Activated CD4-positive, alpha-beta T cell treated with anti-CD3 and anti-CD28 coated beads, Interleukin-2, amount 10 ng/mL, durations not matched to agents 7 days and 5 days (primary cell): Measurements from ENCODE around the gene NDOR1. TPM values are rescaled to one million over a fixed set of nuclear protein-coding genes. Genes with fewer than 3 reads are reported as not detected.
A peak's percentile ranks its signal among the peaks of the same experiment; 100 is the strongest.

Experiments used
- CTCF ChIA-PET: fragments of 350-600 bp; sonication (Branson Sonifier 250); formaldehyde crosslinking; loops from one replicate; lab custom pipeline; 2021; ENCODE audit warnings: antibody characterized with exemption; lab: Charles Lee
- POLR2A ChIA-PET: fragments of 350-600 bp; sonication (Branson Sonifier 250); formaldehyde crosslinking; loops from one replicate; lab custom pipeline; 2021; ENCODE audit warnings: antibody characterized with exemption; lab: Charles Lee
- DNase-seq: peaks from one replicate; pipeline ENCODE4 v3.0.0-alpha.2; 2020
- H3K27ac Mint-ChIP-seq: one replicate; pipeline ENCODE4 v1.8.0; 2021; ENCODE audit warnings: mild to moderate bottlenecking, moderate library complexity, mixed read lengths
- H3K27me3 Mint-ChIP-seq: one replicate; pipeline ENCODE4 v1.8.0; 2021; ENCODE audit warnings: mixed read lengths
- H3K36me3 Mint-ChIP-seq: one replicate; pipeline ENCODE4 v1.8.0; 2021; ENCODE audit warnings: low read depth, mixed read lengths
- H3K4me1 Mint-ChIP-seq: one replicate; pipeline ENCODE4 v1.8.0; 2021; ENCODE audit warnings: mixed read lengths
- H3K4me3 Mint-ChIP-seq: one replicate; pipeline ENCODE4 v1.8.0; 2021; ENCODE audit warnings: mild to moderate bottlenecking, moderate library complexity, mixed read lengths
- H3K9me3 Mint-ChIP-seq: one replicate; pipeline ENCODE4 v1.8.0; 2021; ENCODE audit warnings: mixed read lengths
- total RNA-seq, 2 experiments: library from RNA; stranded (reverse); gene quantifications; one replicate each; pipeline ENCODE4 v1.2.3, GENCODE V29; 2021

The NDOR1 gene
- total RNA-seq, 2 experiments from 2014 or later: 38.4 to 44.2 TPM

- no peak for DNase-seq
- Mint-ChIP-seq H3K36me3 (no peaks in the 10 kb centered on the region), H3K9me3 (no peaks in the 10 kb centered on the region), H3K27me3 (no peaks in the 10 kb centered on the region), H3K4me3 (peak within 1 kb of the TSS; percentile 73), H3K4me1 (peaks cover 18% of the 10 kb centered on the region), H3K27ac (peak within 1 kb of the TSS; percentile 84)
- ChIA-PET CTCF (interaction anchor here (0.5 to 6.0 kb wide), 9 partner anchors 16 to 187 kb away, joined by 3 to 65 read pairs (median 3); partner anchors contain the start of gene TUBB4B), POLR2A (interaction anchor here (1.0 to 1.2 kb wide), 3 partner anchors 18 to 127 kb away, joined by 3 read pairs; partner anchors contain the start of genes TPRN and TUBB4B)
Measured at GRCh38 chr9:137222190-137223077, 16.9 kb downstream of the NDOR1 start, which contains the start of gene RNF208. Gene RNF208, minus strand, starts transcription at chr9:137222240. Its CDS starts 1,028 bp downstream, at chr9:137221212.

- Mint-ChIP-seq H3K27ac (peak overlapping the region; percentile 84), H3K4me1 (peaks cover 21% of the 10 kb centered on the region), H3K27me3 (peaks cover 2% of the 10 kb centered on the region), H3K36me3 (no peaks in the 10 kb centered on the region), H3K9me3 (no peaks in the 10 kb centered on the region), H3K4me3 (peak overlapping the region; percentile 73)
- ChIA-PET CTCF (interaction anchor here (0.5 to 6.0 kb wide), 10 partner anchors 15 to 1127 kb away, joined by 3 to 65 read pairs (median 4); partner anchors contain the start of gene TUBB4B), POLR2A (interaction anchor here (1.0 to 1.2 kb wide), 3 partner anchors 17 to 128 kb away, joined by 3 read pairs; partner anchors contain the start of genes TPRN and TUBB4B)
- peak; percentile 99 for DNase-seq
Measured at GRCh38 chr9:137223078-137223970, 17.8 kb downstream of the NDOR1 start.

- ChIA-PET CTCF (interaction anchor here (0.9 to 6.0 kb wide), 4 partner anchors 13 to 129 kb away, joined by 3 to 65 read pairs (median 6); partner anchors contain the start of gene TUBB4B), POLR2A (no interaction called here)
- peak within 1 kb of the TSS; percentile 84 for H3K27ac Mint-ChIP-seq
- H3K9me3 Mint-ChIP-seq: no peaks in the 10 kb centered on the region
- H3K27me3 Mint-ChIP-seq: peaks cover 2% of the 10 kb centered on the region
- H3K36me3 Mint-ChIP-seq: no peaks in the 10 kb centered on the region
- peak within 1 kb of the TSS; percentile 73 for H3K4me3 Mint-ChIP-seq
- DNase-seq: peak; percentile 36
- H3K4me1 Mint-ChIP-seq: peaks cover 21% of the 10 kb centered on the region
Measured at GRCh38 chr9:137224830-137225694, 19.6 kb downstream of the NDOR1 start, which contains the start of gene CYSRT1. Gene CYSRT1, plus strand, starts transcription at chr9:137225174. Its CDS starts 448 bp downstream, at chr9:137225622.

- Mint-ChIP-seq H3K36me3 (no peaks in the 10 kb centered on the region), H3K4me1 (peaks cover 20% of the 10 kb centered on the region), H3K27ac (peak overlapping the region; percentile 36), H3K9me3 (no peaks in the 10 kb centered on the region), H3K27me3 (peaks cover 2% of the 10 kb centered on the region), H3K4me3 (no peak overlapping the region)
- no peak for DNase-seq
- POLR2A ChIA-PET: no interaction called here
- CTCF ChIA-PET: interaction anchor here (1.0 to 6.0 kb wide), 3 partner anchors 12 to 179 kb away, joined by 3 to 65 read pairs (median 3); partner anchors contain the start of gene TUBB4B
Measured at GRCh38 chr9:137225699-137226331, 20.3 kb downstream of the NDOR1 start.

GRCh38 chr9:137226338-137227053 is 21.0 kb downstream of the NDOR1 start:
- Mint-ChIP-seq H3K36me3 (no peaks in the 10 kb centered on the region), H3K4me1 (peaks cover 19% of the 10 kb centered on the region), H3K4me3 (no peak overlapping the region), H3K27me3 (peaks cover 2% of the 10 kb centered on the region), H3K9me3 (no peaks in the 10 kb centered on the region), H3K27ac (peak overlapping the region; percentile 25)
- ChIA-PET CTCF (interaction anchor here (0.7 to 6.0 kb wide), 11 partner anchors 12 to 191 kb away, joined by 3 to 65 read pairs (median 4); partner anchors contain the start of genes TPRN and TUBB4B), POLR2A (no interaction called here)
- DNase-seq: no peak

- POLR2A ChIA-PET: no interaction called here
- Mint-ChIP-seq H3K27ac (peak within 1 kb of the TSS; percentile 25), H3K27me3 (peaks cover 2% of the 10 kb centered on the region)
Measured at GRCh38 chr9:137227054-137227852, 21.8 kb downstream of the NDOR1 start, which contains the start of gene RNF224. Gene RNF224, plus strand, starts transcription at chr9:137227502. Its CDS starts 834 bp downstream, at chr9:137228336.

GRCh38 chr9:137227853-137228505 is 22.5 kb downstream of the NDOR1 start:
- peaks cover 16% of the 10 kb centered on the region for H3K4me1 Mint-ChIP-seq
- no peak overlapping the region for H3K27ac Mint-ChIP-seq
- H3K4me3 Mint-ChIP-seq: no peak overlapping the region
- no peak for DNase-seq
- no peaks in the 10 kb centered on the region for H3K36me3 Mint-ChIP-seq
- no peaks in the 10 kb centered on the region for H3K9me3 Mint-ChIP-seq
- ChIA-PET CTCF (interaction anchor here (0.7 to 6.0 kb wide), 12 partner anchors 10 to 209 kb away, joined by 3 to 65 read pairs (median 4); partner anchors contain the start of gene TUBB4B), POLR2A (no interaction called here)
- H3K27me3 Mint-ChIP-seq: peaks cover 2% of the 10 kb centered on the region

More at GRCh38 chr9:137227054-137227852, 21.8 kb downstream of the NDOR1 start, which contains the start of gene RNF224:
- CTCF ChIA-PET: interaction anchor here (0.6 to 6.0 kb wide), 18 partner anchors 11 to 210 kb away, joined by 3 to 65 read pairs (median 4); partner anchors contain the start of genes TPRN and TUBB4B
- Mint-ChIP-seq H3K4me1 (peaks cover 19% of the 10 kb centered on the region), H3K4me3 (no peak within 1 kb of the TSS), H3K9me3 (no peaks in the 10 kb centered on the region), H3K36me3 (no peaks in the 10 kb centered on the region)
- peak; percentile 86 for DNase-seq

- no peak for DNase-seq
- peaks cover 2% of the 10 kb centered on the region for H3K27me3 Mint-ChIP-seq
- H3K9me3 Mint-ChIP-seq: no peaks in the 10 kb centered on the region
- no peak overlapping the region for H3K27ac Mint-ChIP-seq
- H3K4me1 Mint-ChIP-seq: peaks cover 14% of the 10 kb centered on the region
- ChIA-PET CTCF (interaction anchor here (1.0 to 2.4 kb wide), 3 partner anchors 113 to 158 kb away, joined by 3 to 7 read pairs (median 6); no protein-coding TSS in a partner anchor), POLR2A (no interaction called here)
- no peak overlapping the region for H3K4me3 Mint-ChIP-seq
- H3K36me3 Mint-ChIP-seq: no peaks in the 10 kb centered on the region
Measured at GRCh38 chr9:137228506-137228967, 23.0 kb downstream of the NDOR1 start.
